Trophoblast cell (in vitro differentiated cells and primary cell): Measurements from ENCODE around the gene AGBL5.

Experiments used
- DNase-seq, 2 donors: peaks; one replicate each; pipeline ENCODE4 v3.0.0-alpha.2; 2016
- H2AFZ ChIP-seq: 2 replicates; pipeline ENCODE4 v1.6.1; 2013; ENCODE audit warnings: low read length, moderate library complexity, mild to moderate bottlenecking; ENCODE audit not compliant: insufficient read depth, poor library complexity
- H2AK5ac ChIP-seq: 2 replicates; pipeline ENCODE4 v1.6.1; 2013; ENCODE audit warnings: mild to moderate bottlenecking, low read length
- H2BK120ac ChIP-seq: 2 replicates; pipeline ENCODE4 v1.6.1; 2013; ENCODE audit warnings: low read length, mild to moderate bottlenecking, moderate library complexity; ENCODE audit not compliant: insufficient read depth, poor library complexity
- H2BK12ac ChIP-seq: 2 replicates; pipeline ENCODE4 v1.6.1; 2013; ENCODE audit warnings: mild to moderate bottlenecking, low read length, moderate library complexity
- H2BK5ac ChIP-seq: 2 replicates; pipeline ENCODE4 v1.6.1; 2013; ENCODE audit warnings: low read length, low read depth, moderate library complexity, mild to moderate bottlenecking; ENCODE audit not compliant: poor library complexity
- H3K14ac ChIP-seq: 2 replicates; pipeline ENCODE4 v1.6.1; 2013; ENCODE audit warnings: mild to moderate bottlenecking, low read length
- H3K18ac ChIP-seq: 2 replicates; pipeline ENCODE4 v1.6.1; 2013; ENCODE audit warnings: mild to moderate bottlenecking, low read length
- H3K23ac ChIP-seq: 2 replicates; pipeline ENCODE4 v1.6.1; 2013; ENCODE audit warnings: low read length
- H3K27ac ChIP-seq: 2 replicates; pipeline ENCODE4 v1.5.1; 2013; ENCODE audit warnings: low read depth, mild to moderate bottlenecking, inconsistent platforms, low read length, moderate library complexity
- H3K27me3 ChIP-seq: 2 replicates; pipeline ENCODE4 v1.6.1; 2013; ENCODE audit warnings: inconsistent platforms, mild to moderate bottlenecking, low read length, moderate library complexity; ENCODE audit not compliant: insufficient read depth
- H3K36me3 ChIP-seq, 2 experiments: 1 replicate in 1 of 2; 2 replicates in 1 of 2; pipeline ENCODE4 v1.6.1; 2013; ENCODE audit warnings: low read length in 2 of 2, mild to moderate bottlenecking in 2 of 2, moderate library complexity in 1 of 2; ENCODE audit not compliant: insufficient read depth in 2 of 2, control insufficient read depth in 1 of 2
- H3K4ac ChIP-seq: 2 replicates; pipeline ENCODE4 v1.6.1; 2013; ENCODE audit warnings: low read depth, mild to moderate bottlenecking, low read length, moderate library complexity
- H3K4me1 ChIP-seq, 2 experiments: 1 replicate in 1 of 2; 2 replicates in 1 of 2; pipeline ENCODE4 v1.6.1; 2013; ENCODE audit warnings: low read length in 2 of 2, mild to moderate bottlenecking in 2 of 2, moderate library complexity in 1 of 2; ENCODE audit not compliant: insufficient read depth in 2 of 2, control insufficient read depth in 1 of 2
- H3K4me2 ChIP-seq: 2 replicates; pipeline ENCODE4 v1.6.1; 2013; ENCODE audit warnings: inconsistent platforms, mild to moderate bottlenecking, low read length, moderate library complexity
- H3K4me3 ChIP-seq: 2 replicates; pipeline ENCODE4 v1.5.1; 2013; ENCODE audit warnings: mild to moderate bottlenecking, low read depth, low read length, inconsistent platforms
- H3K79me1 ChIP-seq: one replicate; pipeline ENCODE4 v1.6.1; 2013; ENCODE audit warnings: low read length
- H3K79me2 ChIP-seq: 2 replicates; pipeline ENCODE4 v1.6.1; 2013; ENCODE audit warnings: low read length, mild to moderate bottlenecking; ENCODE audit not compliant: control insufficient read depth, insufficient read depth, poor library complexity
- H3K9ac ChIP-seq: 2 replicates; pipeline ENCODE4 v1.6.1; 2013; ENCODE audit warnings: mild to moderate bottlenecking, low read length
- H3K9me3 ChIP-seq: 2 replicates; pipeline ENCODE4 v1.6.1; 2013; ENCODE audit warnings: low read depth, mild to moderate bottlenecking, control low read depth, inconsistent platforms, low read length; ENCODE audit not compliant: insufficient read depth
- H4K12ac ChIP-seq: 2 replicates; pipeline ENCODE4 v1.6.1; 2013; ENCODE audit warnings: low read depth, mild to moderate bottlenecking, low read length, moderate library complexity
- H4K8ac ChIP-seq: 2 replicates; pipeline ENCODE4 v1.6.1; 2013; ENCODE audit warnings: low read depth, mild to moderate bottlenecking, low read length, moderate library complexity
- H4K91ac ChIP-seq: one replicate; pipeline ENCODE4 v1.6.1; 2013; ENCODE audit warnings: low read depth, mild to moderate bottlenecking, low read length, moderate library complexity
- WGBS: extraction: QIAGEN DNeasy Blood & Tissue Kit; methylation state at CpG from one replicate; pipeline ENCODE4 v1.1.7; 2013; ENCODE audit warnings: missing lambda C conversion rate; ENCODE audit not compliant: insufficient read length, insufficient coverage; ENCODE audit errors: extremely low coverage; 5-methylcytosine and 5-hydroxymethylcytosine counted together

AGBL5 gene

GRCh38 chr2:27006602-27007415, 44.7 kb upstream of the AGBL5 start:
- no peaks in the 10 kb centered on the region for H3K79me2 ChIP-seq
- WGBS = no CpG with 5 or more reads among the region's 6 CpGs
- H2BK120ac ChIP-seq = no peak overlapping the region
- H4K8ac ChIP-seq = no peak overlapping the region
- DNase-seq = no peak
- H3K4me2 ChIP-seq = no peak overlapping the region
- no peaks in the 10 kb centered on the region for H3K27me3 ChIP-seq
- no peak overlapping the region for H3K14ac ChIP-seq
- H3K79me1 ChIP-seq = no peaks in the 10 kb centered on the region
- H3K18ac ChIP-seq = no peak overlapping the region
- H2AFZ ChIP-seq = no peak overlapping the region
- no peak overlapping the region for H3K4me3 ChIP-seq
- no peak overlapping the region for H3K9ac ChIP-seq
- H4K12ac ChIP-seq = no peak overlapping the region
- H3K4ac ChIP-seq = no peak overlapping the region
- no peak overlapping the region for H2AK5ac ChIP-seq
- H2BK12ac ChIP-seq = no peak overlapping the region
- H3K36me3 ChIP-seq = no peaks in the 10 kb centered on the region
- H3K9me3 ChIP-seq = no peaks in the 10 kb centered on the region
- no peak overlapping the region for H4K91ac ChIP-seq
- H2BK5ac ChIP-seq = no peak overlapping the region
- H3K23ac ChIP-seq = no peak overlapping the region
- peaks cover 0 to 4% of the 10 kb centered on the region in 2 experiments for H3K4me1 ChIP-seq
- H3K27ac ChIP-seq = no peak overlapping the region

GRCh38 chr2:27007416-27008374, 43.8 kb upstream of the AGBL5 start:
- H3K4me3 ChIP-seq = no peak overlapping the region
- no peak overlapping the region for H2AK5ac ChIP-seq
- no peak overlapping the region for H3K14ac ChIP-seq
- H3K4ac ChIP-seq = no peak overlapping the region
- no peaks in the 10 kb centered on the region for H3K27me3 ChIP-seq
- no peak overlapping the region for H3K9ac ChIP-seq
- no peaks in the 10 kb centered on the region for H3K79me1 ChIP-seq
- H2BK120ac ChIP-seq = no peak overlapping the region
- H2BK12ac ChIP-seq = no peak overlapping the region
- WGBS = no CpG with 5 or more reads among the region's 8 CpGs
- H3K36me3 ChIP-seq = peaks cover 0 to 2% of the 10 kb centered on the region in 2 experiments
- no peak for DNase-seq
- no peak overlapping the region for H3K23ac ChIP-seq
- no peak overlapping the region for H3K4me2 ChIP-seq
- no peak overlapping the region for H4K8ac ChIP-seq
- no peaks in the 10 kb centered on the region for H3K79me2 ChIP-seq
- H2AFZ ChIP-seq = no peak overlapping the region
- H4K12ac ChIP-seq = no peak overlapping the region
- no peak overlapping the region for H4K91ac ChIP-seq
- no peak overlapping the region for H3K27ac ChIP-seq
- H3K9me3 ChIP-seq = no peaks in the 10 kb centered on the region
- peaks cover 0 to 4% of the 10 kb centered on the region in 2 experiments for H3K4me1 ChIP-seq
- H2BK5ac ChIP-seq = no peak overlapping the region
- H3K18ac ChIP-seq = no peak overlapping the region

- no peak overlapping the region for H2AK5ac ChIP-seq
- H3K18ac ChIP-seq = no peak overlapping the region
- H3K79me2 ChIP-seq = no peaks in the 10 kb centered on the region
- no peak overlapping the region for H4K8ac ChIP-seq
- no peak overlapping the region for H3K27ac ChIP-seq
- H2BK12ac ChIP-seq = no peak overlapping the region
- no peak overlapping the region for H3K4me2 ChIP-seq
- no peaks in the 10 kb centered on the region for H3K9me3 ChIP-seq
- H2AFZ ChIP-seq = no peak overlapping the region
- WGBS = no CpG with 5 or more reads among the region's 4 CpGs
- no peak overlapping the region for H3K4ac ChIP-seq
- H4K91ac ChIP-seq = no peak overlapping the region
- H3K27me3 ChIP-seq = no peaks in the 10 kb centered on the region
- peaks cover 0 to 2% of the 10 kb centered on the region in 2 experiments for H3K36me3 ChIP-seq
- no peak overlapping the region for H3K14ac ChIP-seq
- H4K12ac ChIP-seq = no peak overlapping the region
- H3K9ac ChIP-seq = no peak overlapping the region
- H3K23ac ChIP-seq = no peak overlapping the region
- no peaks in the 10 kb centered on the region for H3K79me1 ChIP-seq
- no peak overlapping the region for H3K4me3 ChIP-seq
- peaks cover 0 to 4% of the 10 kb centered on the region in 2 experiments for H3K4me1 ChIP-seq
- no peak for DNase-seq
- H2BK120ac ChIP-seq = no peak overlapping the region
- H2BK5ac ChIP-seq = no peak overlapping the region
Measured at GRCh38 chr2:27008678-27009077, 42.8 kb upstream of the AGBL5 start.

GRCh38 chr2:27009083-27009482, 42.4 kb upstream of the AGBL5 start:
- Histone ChIP-seq H3K79me2 (no peaks in the 10 kb centered on the region), H3K14ac (no peak overlapping the region), H3K9ac (no peak overlapping the region), H3K18ac (no peak overlapping the region), H4K12ac (no peak overlapping the region), H3K4ac (no peak overlapping the region), H2AFZ (no peak overlapping the region), H4K91ac (no peak overlapping the region), H3K23ac (no peak overlapping the region), H2BK120ac (no peak overlapping the region), H4K8ac (no peak overlapping the region), H3K4me3 (no peak overlapping the region), H2AK5ac (no peak overlapping the region), H3K4me2 (no peak overlapping the region), H3K79me1 (no peaks in the 10 kb centered on the region), H3K9me3 (no peaks in the 10 kb centered on the region), H2BK12ac (no peak overlapping the region), H3K4me1 (peaks cover 0 to 4% of the 10 kb centered on the region in 2 experiments), H3K27me3 (no peaks in the 10 kb centered on the region), H2BK5ac (no peak overlapping the region), H3K36me3 (peaks cover 0 to 2% of the 10 kb centered on the region in 2 experiments), H3K27ac (no peak overlapping the region)
- DNase-seq = no peak
